GM10847 (cell line): ENCODE results near the gene C2orf49.

Source experiments
- POLR2A ChIP-seq: IDR thresholded peaks from 2 replicates; pipeline ENCODE4 v1.6.1; 2011; ENCODE audit not compliant: insufficient read length; ENCODE audit errors: extremely low read depth

Gene C2orf49

GRCh38 chr2:105308382-105309146, 28.8 kb upstream of the C2orf49 start:
- TF ChIP-seq POLR2A: no peak

- TF ChIP-seq POLR2A: no peak
Measured at GRCh38 chr2:105309147-105309545, 28.2 kb upstream of the C2orf49 start.

GRCh38 chr2:105313877-105314276, 23.5 kb upstream of the C2orf49 start:
- TF ChIP-seq POLR2A: no peak

GRCh38 chr2:105315314-105315713, 22.0 kb upstream of the C2orf49 start:
- TF ChIP-seq POLR2A: no peak

GRCh38 chr2:105317937-105318336, 19.4 kb upstream of the C2orf49 start:
- no peak for TF ChIP-seq POLR2A

GRCh38 chr2:105320651-105321215, 16.6 kb upstream of the C2orf49 start:
- TF ChIP-seq POLR2A: no peak

- no peak for TF ChIP-seq POLR2A
Measured at GRCh38 chr2:105321875-105322646, 15.3 kb upstream of the C2orf49 start.

GRCh38 chr2:105323111-105323510, 14.2 kb upstream of the C2orf49 start:
- no peak for TF ChIP-seq POLR2A

- TF ChIP-seq POLR2A: no peak
Measured at GRCh38 chr2:105324101-105324500, 13.2 kb upstream of the C2orf49 start.

GRCh38 chr2:105324732-105325131, 12.6 kb upstream of the C2orf49 start:
- TF ChIP-seq POLR2A: no peak

- no peak for TF ChIP-seq POLR2A
Measured at GRCh38 chr2:105325389-105325963, 11.9 kb upstream of the C2orf49 start.

GRCh38 chr2:105327690-105328089, 9.7 kb upstream of the C2orf49 start:
- no peak for TF ChIP-seq POLR2A

- no peak for TF ChIP-seq POLR2A
Measured at GRCh38 chr2:105328281-105329196, 8.8 kb upstream of the C2orf49 start.

- no peak for TF ChIP-seq POLR2A
Measured at GRCh38 chr2:105329197-105329554, 8.2 kb upstream of the C2orf49 start.
